HepG2 (cell line): ENCODE measurements around the gene TAAR9. TPM values are rescaled to one million over a fixed set of nuclear protein-coding genes. Genes with fewer than 3 reads are reported as not detected.

Experiments
- ARID5B ChIP-seq: IDR thresholded peaks from 2 replicates; pipeline ENCODE4 v1.4.0; 2020; ENCODE audit warnings: mild to moderate bottlenecking, missing genetic modification reagents
- FOSL1 ChIP-seq: sonication (generic); formaldehyde crosslinking; IDR thresholded peaks from 2 replicates; pipeline ENCODE4 v1.9.0; 2021; ENCODE audit warnings: missing genetic modification reagents, borderline replicate concordance
- FOXA1 ChIP-seq, 2 experiments: fragments of 450-650 bp in 1 of 2; sonication (generic) in 1 of 2; formaldehyde crosslinking in 1 of 2; IDR thresholded peaks; 2 replicates each; pipeline versions ENCODE4 v1.4.0 to v1.6.1; 2016 to 2020; ENCODE audit warnings: missing genetic modification reagents in 1 of 2
- FOXO4 ChIP-seq: sonication (generic); formaldehyde crosslinking; conservative IDR thresholded peaks from 2 replicates; pipeline ENCODE4 v1.8.1; 2023; ENCODE audit warnings: missing genetic modification reagents
- KDM4B ChIP-seq: sonication (generic); formaldehyde crosslinking; IDR thresholded peaks from 2 replicates; pipeline ENCODE4 v1.4.0; 2020; ENCODE audit warnings: missing genetic modification reagents
- MAX ChIP-seq: IDR thresholded peaks from 2 replicates; pipeline ENCODE4 v1.6.1; 2012; ENCODE audit warnings: inconsistent platforms
- STAT6 ChIP-seq: sonication (generic); formaldehyde crosslinking; IDR thresholded peaks from 2 replicates; pipeline ENCODE4 v1.4.0; 2020; ENCODE audit warnings: missing genetic modification reagents, mild to moderate bottlenecking, borderline replicate concordance
- USF2 ChIP-seq, 2 experiments: sonication (generic) in 1 of 2; formaldehyde crosslinking in 1 of 2; IDR thresholded peaks; 2 replicates each; pipeline versions ENCODE4 v1.5.1 to v1.6.1; 2011 to 2020; ENCODE audit warnings: borderline replicate concordance in 1 of 2, low read depth in 1 of 2, low read length in 1 of 2, mild to moderate bottlenecking in 1 of 2, missing genetic modification reagents in 1 of 2, moderate library complexity in 1 of 2
- ZBTB46 ChIP-seq: sonication (generic); formaldehyde crosslinking; IDR thresholded peaks from 2 replicates; pipeline ENCODE4 v1.4.0; 2020; ENCODE audit warnings: mild to moderate bottlenecking, missing genetic modification reagents, borderline replicate concordance
- ZKSCAN8 ChIP-seq: IDR thresholded peaks from 2 replicates; pipeline ENCODE4 v1.6.1; 2016; ENCODE audit warnings: borderline replicate concordance, missing genetic modification reagents, missing compliant biosample characterization
- ZMYM3 ChIP-seq: sonication (generic); formaldehyde crosslinking; IDR thresholded peaks from 2 replicates; pipeline ENCODE4 v1.5.1; 2020; ENCODE audit warnings: mild to moderate bottlenecking, missing genetic modification reagents
- ZNF749 ChIP-seq: sonication (generic); formaldehyde crosslinking; IDR thresholded peaks from 2 replicates; pipeline ENCODE4 v1.8.0; 2022; ENCODE audit warnings: mild to moderate bottlenecking, missing genetic modification reagents, moderate library complexity, borderline replicate concordance
- ZNF768 ChIP-seq: sonication (generic); formaldehyde crosslinking; IDR thresholded peaks from 2 replicates; pipeline ENCODE4 v1.4.0; 2020; ENCODE audit warnings: missing genetic modification reagents
- ZNF772 ChIP-seq: sonication (generic); formaldehyde crosslinking; IDR thresholded peaks from 2 replicates; pipeline ENCODE4 v1.5.0; 2020; ENCODE audit warnings: mild to moderate bottlenecking, missing genetic modification reagents
- ZNF850 ChIP-seq: sonication (generic); formaldehyde crosslinking; conservative IDR thresholded peaks from 2 replicates; pipeline ENCODE4 v1.9.0; 2021; ENCODE audit warnings: mild to moderate bottlenecking, missing genetic modification reagents
- polyA plus RNA-seq, 8 experiments: library from polyadenylated mRNA; depleted of rRNA in 3 of 8; stranded (reverse) in 7 of 8; unstranded in 1 of 8; fragments of >200 nt; fragmentation: Illumina TruSeq in 4 of 8; extraction: Trizol in 4 of 8; gene quantifications; 2 replicates each; pipeline versions ENCODE4 v1.2.1 to v1.2.3, GENCODE V29; 2011 to 2016; ENCODE audit warnings: low read depth in 4 of 8, missing spikeins in 1 of 8, mixed read lengths in 1 of 8; ENCODE audit not compliant: insufficient read depth in 1 of 8
- total RNA-seq, 5 experiments: library from RNA; depleted of rRNA; stranded (reverse); fragments of >200 nt; fragmentation: Illumina TruSeq; extraction: Trizol; gene quantifications; 2 replicates each; pipeline ENCODE4 v1.2.3, GENCODE V29; 2016; ENCODE audit warnings: low read depth in 1 of 5

TAAR9 gene
- total and polyA plus RNA-seq, 2 of the 13 experiments (the other 11 are each of a cell fraction or from before 2014, with no cell fraction given), result 0.07 TPM; not detected in 1

- TF ChIP-seq ARID5B (CRISPR knock-in tag), result peak; percentile 61
- no peak for TF ChIP-seq ZNF768 (CRISPR knock-in tag)
- TF ChIP-seq FOXA1 (IDR thresholded peaks at IDR 0.05), result no peak
- no peak for TF ChIP-seq FOXA1 (CRISPR knock-in tag; IDR thresholded peaks at IDR 0.05)
- TF ChIP-seq ZKSCAN8 (CRISPR knock-in tag), result peak; percentile 81; the same call in 1 of the 2 replicates
- peak; percentile 64 for TF ChIP-seq MAX
- 0 out of 2 replicates have a peak, but pooled peaks have one; percentile 41 for TF ChIP-seq ZNF749 (CRISPR knock-in tag)
- TF ChIP-seq KDM4B (CRISPR knock-in tag), result no peak
- no peak for TF ChIP-seq ZBTB46
- peak; percentile 19; the same call in 1 of the 2 replicates for TF ChIP-seq USF2 (IDR thresholded peaks at IDR 0.05; ENCODE audit: low read depth, low read length)
- TF ChIP-seq USF2 (CRISPR knock-in tag; IDR thresholded peaks at IDR 0.05; ENCODE audit: borderline replicate concordance), result peak; percentile 60; the same call in 1 of the 2 replicates
- TF ChIP-seq ZMYM3 (CRISPR knock-in tag), result no peak
- TF ChIP-seq FOSL1 (CRISPR knock-in tag), result no peak
- TF ChIP-seq STAT6 (CRISPR knock-in tag), result no peak
- TF ChIP-seq FOXO4 (CRISPR knock-in tag), result no peak
- TF ChIP-seq ZNF850 (CRISPR knock-in tag), result no peak
- TF ChIP-seq ZNF772 (CRISPR knock-in tag), result 0 out of 2 replicates have a peak, but pooled peaks have one; percentile 61
Observed at GRCh38 chr6:132511210-132511830, 26.8 kb upstream of the TAAR9 start (continued).
